Calu3 (cell line): ENCODE results near the gene PSMF1. TPM values are rescaled to one million over a fixed set of nuclear protein-coding genes. Genes with fewer than 3 reads are reported as not detected.

Experiments used
- Bru-seq: library from RNA; stranded (reverse); fragments of 400-500 nt; gene quantifications from one replicate; lab custom pipeline; 2021; lab: Mats Ljungman, UMichigan
- BruChase-seq, 2 experiments: library from RNA; stranded (reverse); fragments of 400-500 nt; gene quantifications; one replicate each; lab custom pipeline; 2021; lab: Mats Ljungman, UMichigan
- BruUV-seq: library from RNA; stranded (reverse); fragments of 400-500 nt; replicated peaks from 2 replicates; lab custom pipeline; 2021; lab: Mats Ljungman, UMichigan
- CTCF ChIA-PET: fragments of 300-600 bp; sonication (Branson Sonifier 250); formaldehyde crosslinking; loops from one replicate; lab custom pipeline; 2022; ENCODE audit warnings: antibody characterized with exemption; lab: Charles Lee
- DNase-seq: peaks from one replicate; pipeline ENCODE4 v3.0.0; 2022
- H3K27ac Mint-ChIP-seq: one replicate; pipeline ENCODE4 v1.8.0; 2022; ENCODE audit warnings: mixed read lengths; ENCODE audit not compliant: unreplicated experiment
- H3K27me3 Mint-ChIP-seq: one replicate; pipeline ENCODE4 v1.8.0; 2022; ENCODE audit warnings: mixed read lengths; ENCODE audit not compliant: unreplicated experiment
- H3K36me3 Mint-ChIP-seq: one replicate; pipeline ENCODE4 v1.8.0; 2022; ENCODE audit warnings: mild to moderate bottlenecking, moderate library complexity, mixed read lengths; ENCODE audit not compliant: insufficient read depth, unreplicated experiment
- H3K4me1 Mint-ChIP-seq: one replicate; pipeline ENCODE4 v1.8.0; 2022; ENCODE audit warnings: mild to moderate bottlenecking, low read depth, mixed read lengths; ENCODE audit not compliant: unreplicated experiment
- H3K4me3 Mint-ChIP-seq: one replicate; pipeline ENCODE4 v1.8.0; 2022; ENCODE audit warnings: mild to moderate bottlenecking, low read depth, moderate library complexity, mixed read lengths; ENCODE audit not compliant: unreplicated experiment
- H3K9me3 Mint-ChIP-seq: one replicate; pipeline ENCODE4 v1.8.0; 2022; ENCODE audit warnings: low read depth, mixed read lengths; ENCODE audit not compliant: unreplicated experiment
- intact Hi-C: fragments of 100-400 bp; cut with micrococcal nuclease; formaldehyde crosslinking; loops from one replicate; pipeline ENCODE4 v1.10.0; 2022; ENCODE audit not compliant: unreplicated experiment
- long read RNA-seq: library from polyadenylated mRNA; stranded (forward); transcript quantifications from one replicate; pipeline ENCODE4 v2.0.0, GENCODE V29; 2022
- total RNA-seq: library from RNA; stranded (reverse); gene quantifications from 2 replicates; pipeline ENCODE4 v1.2.3, GENCODE V29; 2022
- TF ChIP-seq, protein P1 (sequence below): fragments of 200-600 bp; IDR thresholded peaks from one replicate; pipeline ENCODE4 v1.8.0; 2022; ENCODE audit warnings: antibody characterized with exemption; ENCODE audit not compliant: unreplicated experiment

PSMF1 gene, protein sequence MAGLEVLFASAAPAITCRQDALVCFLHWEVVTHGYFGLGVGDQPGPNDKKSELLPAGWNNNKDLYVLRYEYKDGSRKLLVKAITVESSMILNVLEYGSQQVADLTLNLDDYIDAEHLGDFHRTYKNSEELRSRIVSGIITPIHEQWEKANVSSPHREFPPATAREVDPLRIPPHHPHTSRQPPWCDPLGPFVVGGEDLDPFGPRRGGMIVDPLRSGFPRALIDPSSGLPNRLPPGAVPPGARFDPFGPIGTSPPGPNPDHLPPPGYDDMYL
- total RNA-seq = 112 and 128 TPM in 2 replicates
- percentile 81 among the genes with signal in this experiment for Bru-seq, nascent RNA
- BruChase-seq, experiment 1, labeled RNA remaining after a 6-hour chase = percentile 75 among the genes with signal in this experiment
- percentile 65 among the genes with signal in this experiment for BruChase-seq, experiment 2, labeled RNA remaining after a 2-hour chase
- long read RNA-seq, full-length matches to known transcripts = 142 of 165 reads
- long read RNA-seq, partial matches to known transcripts = 1 of 165 reads
- long read RNA-seq, other reads (novel, unspliced or antisense) = 22 of 165 reads

DNA sequence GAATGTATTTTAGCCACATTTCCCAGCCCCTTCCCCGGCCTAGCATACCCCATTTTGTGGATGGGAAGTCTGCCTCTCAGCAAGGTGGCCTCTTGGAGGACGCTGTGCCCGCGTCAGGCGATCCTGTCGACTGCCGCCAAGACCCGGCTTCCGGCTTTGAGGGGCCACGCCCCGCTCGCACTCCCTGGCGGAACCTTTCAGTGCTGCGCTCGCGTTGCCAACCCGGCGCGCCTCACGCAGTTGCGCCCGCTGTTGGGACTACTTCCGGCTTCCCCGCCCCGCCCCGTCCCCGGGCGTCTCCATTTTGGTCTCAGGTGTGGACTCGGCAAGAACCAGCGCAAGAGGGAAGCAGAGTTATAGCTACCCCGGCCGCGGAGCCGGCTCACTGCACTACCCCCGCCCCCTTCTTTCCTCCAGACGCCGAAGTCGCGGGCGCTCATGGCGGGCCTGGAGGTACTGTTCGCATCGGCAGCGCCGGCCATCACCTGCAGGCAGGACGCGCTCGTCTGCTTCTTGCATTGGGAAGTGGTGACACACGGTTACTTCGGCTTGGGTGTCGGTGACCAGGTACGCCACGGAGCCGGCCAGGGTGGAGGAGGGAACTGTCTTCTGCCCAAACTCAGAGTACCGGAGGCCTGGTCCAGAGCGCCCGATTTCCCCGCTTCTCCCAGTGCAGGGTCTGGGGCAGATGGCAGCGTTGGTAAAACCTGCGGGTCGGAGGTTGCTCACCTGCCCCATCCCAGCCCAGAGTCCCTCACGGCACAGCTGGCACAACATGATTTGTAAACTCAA, at the start of gene PSMF1:
Gene PSMF1 (plus strand): TSS at position 267 of the 792 bp plus-strand sequence. CDS start 172 bp downstream, at position 439.
- peak within 1 kb of the TSS; percentile 89 for H3K27ac Mint-ChIP-seq
- TSS peak; percentile 37 for BruUV-seq
- CTCF ChIA-PET = no interaction called here
- peak; percentile 91 for DNase-seq
- H3K4me3 Mint-ChIP-seq = peak within 1 kb of the TSS; percentile 82
- TF ChIP-seq, protein P1, sequence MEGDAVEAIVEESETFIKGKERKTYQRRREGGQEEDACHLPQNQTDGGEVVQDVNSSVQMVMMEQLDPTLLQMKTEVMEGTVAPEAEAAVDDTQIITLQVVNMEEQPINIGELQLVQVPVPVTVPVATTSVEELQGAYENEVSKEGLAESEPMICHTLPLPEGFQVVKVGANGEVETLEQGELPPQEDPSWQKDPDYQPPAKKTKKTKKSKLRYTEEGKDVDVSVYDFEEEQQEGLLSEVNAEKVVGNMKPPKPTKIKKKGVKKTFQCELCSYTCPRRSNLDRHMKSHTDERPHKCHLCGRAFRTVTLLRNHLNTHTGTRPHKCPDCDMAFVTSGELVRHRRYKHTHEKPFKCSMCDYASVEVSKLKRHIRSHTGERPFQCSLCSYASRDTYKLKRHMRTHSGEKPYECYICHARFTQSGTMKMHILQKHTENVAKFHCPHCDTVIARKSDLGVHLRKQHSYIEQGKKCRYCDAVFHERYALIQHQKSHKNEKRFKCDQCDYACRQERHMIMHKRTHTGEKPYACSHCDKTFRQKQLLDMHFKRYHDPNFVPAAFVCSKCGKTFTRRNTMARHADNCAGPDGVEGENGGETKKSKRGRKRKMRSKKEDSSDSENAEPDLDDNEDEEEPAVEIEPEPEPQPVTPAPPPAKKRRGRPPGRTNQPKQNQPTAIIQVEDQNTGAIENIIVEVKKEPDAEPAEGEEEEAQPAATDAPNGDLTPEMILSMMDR = no peak
- peaks cover 42% of the 10 kb centered on the region for H3K4me1 Mint-ChIP-seq
- H3K27me3 Mint-ChIP-seq = no peaks in the 10 kb centered on the region
- intact Hi-C loops = no loop called here
- peaks cover 32% of the 10 kb centered on the region for H3K36me3 Mint-ChIP-seq
- no peaks in the 10 kb centered on the region for H3K9me3 Mint-ChIP-seq

DNA sequence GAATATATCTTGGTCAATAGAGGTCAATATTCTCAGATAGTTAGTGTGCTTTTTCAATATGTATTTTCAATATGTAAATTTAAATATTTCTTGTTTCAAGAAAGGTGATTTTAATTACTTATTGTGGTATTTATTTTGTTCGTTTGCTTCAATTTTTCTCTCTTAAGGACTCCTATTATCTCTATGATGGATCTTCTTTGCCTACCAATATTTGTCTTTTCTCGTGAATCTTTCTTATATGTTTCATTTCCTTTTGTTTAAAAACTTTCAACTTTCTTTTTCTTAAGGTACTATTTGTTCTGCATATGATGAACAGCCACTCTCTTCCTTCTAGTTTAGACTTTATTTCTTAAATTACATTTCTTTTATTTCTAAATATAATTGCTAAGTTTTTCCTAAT, 46.1 kb upstream of the PSMF1 start:
- intact Hi-C loops = no loop called here

DNA sequence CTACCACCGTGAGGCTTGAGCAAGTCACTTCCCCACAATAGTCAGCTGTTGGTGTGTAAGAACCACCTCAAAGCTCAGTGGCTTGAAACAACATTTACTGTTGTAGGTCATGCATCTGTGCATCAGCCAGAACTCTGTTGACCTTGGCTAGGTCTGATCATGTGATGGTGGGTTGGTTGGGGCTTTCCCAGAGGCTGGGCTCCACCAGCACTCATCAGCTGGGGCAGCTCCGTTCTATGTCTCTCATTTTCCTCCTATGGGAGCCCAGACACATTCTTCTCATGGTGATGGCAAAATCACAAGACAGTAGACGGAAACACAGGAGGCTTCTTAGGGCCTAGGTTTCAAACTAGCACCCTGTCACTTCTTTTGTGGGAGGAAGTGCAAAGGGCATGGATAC, 42.8 kb upstream of the PSMF1 start:
- Mint-ChIP-seq H3K27ac (no peak overlapping the region), H3K9me3 (peaks cover 2% of the 10 kb centered on the region), H3K27me3 (peaks cover 11% of the 10 kb centered on the region), H3K4me1 (no peaks in the 10 kb centered on the region), H3K4me3 (no peak overlapping the region), H3K36me3 (no peaks in the 10 kb centered on the region)
- intact Hi-C loops = no loop called here
- TF ChIP-seq, protein P1 = no peak
- no TSS peak for BruUV-seq
- CTCF ChIA-PET = no interaction called here
- DNase-seq = no peak

More for the DNA sequence above, 46.1 kb upstream of the PSMF1 start:
- Mint-ChIP-seq H3K4me3 (no peak overlapping the region), H3K4me1 (no peaks in the 10 kb centered on the region), H3K27ac (no peak overlapping the region), H3K36me3 (no peaks in the 10 kb centered on the region), H3K9me3 (peaks cover 3% of the 10 kb centered on the region), H3K27me3 (peaks cover 21% of the 10 kb centered on the region)
- no TSS peak for BruUV-seq
- TF ChIP-seq, protein P1 = no peak
- CTCF ChIA-PET = no interaction called here
- no peak for DNase-seq

DNA sequence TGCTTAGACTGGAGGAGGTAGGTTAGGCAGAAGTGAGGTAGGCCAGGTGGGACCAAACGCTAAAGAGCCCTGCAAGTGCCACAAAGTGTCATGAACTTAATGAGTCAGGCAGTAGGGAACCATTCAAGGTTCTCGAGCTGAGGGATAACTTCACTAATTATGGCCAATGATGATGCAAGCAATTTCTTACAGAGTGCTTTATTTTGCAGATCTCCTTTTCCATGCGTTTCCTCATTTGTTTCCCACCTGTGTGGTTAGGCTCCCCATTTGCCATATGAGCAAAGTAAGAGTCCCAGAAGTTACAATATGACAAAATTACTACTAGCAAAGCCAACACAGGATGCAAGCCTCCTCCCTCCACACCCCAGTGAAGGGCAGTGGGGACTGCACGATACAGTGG, 36.5 kb upstream of the PSMF1 start:
- no TSS peak for BruUV-seq
- H3K4me3 Mint-ChIP-seq = no peak overlapping the region
- no peaks in the 10 kb centered on the region for H3K36me3 Mint-ChIP-seq
- CTCF ChIA-PET = no interaction called here
- no peak for DNase-seq
- intact Hi-C loops = no loop called here
- no peaks in the 10 kb centered on the region for H3K4me1 Mint-ChIP-seq
- H3K9me3 Mint-ChIP-seq = peaks cover 4% of the 10 kb centered on the region
- TF ChIP-seq, protein P1 = no peak
- H3K27ac Mint-ChIP-seq = no peak overlapping the region
- peaks cover 25% of the 10 kb centered on the region for H3K27me3 Mint-ChIP-seq
